NCI-H1092 treated with DMSO at 0.1 percent for 48 hours (cell line): ENCODE data around the gene KRTAP2-3.
"Not testable (repeated sequence)": the region's sequence is repeated elsewhere in the genome, so short reads cannot be mapped to it uniquely, and the experiment has no call there.

ENCODE experiments used
- DNase-seq: peaks from one replicate; lab custom pipeline; 2025; lab: John Stamatoyannopoulos, UW

Gene KRTAP2-3

DNA sequence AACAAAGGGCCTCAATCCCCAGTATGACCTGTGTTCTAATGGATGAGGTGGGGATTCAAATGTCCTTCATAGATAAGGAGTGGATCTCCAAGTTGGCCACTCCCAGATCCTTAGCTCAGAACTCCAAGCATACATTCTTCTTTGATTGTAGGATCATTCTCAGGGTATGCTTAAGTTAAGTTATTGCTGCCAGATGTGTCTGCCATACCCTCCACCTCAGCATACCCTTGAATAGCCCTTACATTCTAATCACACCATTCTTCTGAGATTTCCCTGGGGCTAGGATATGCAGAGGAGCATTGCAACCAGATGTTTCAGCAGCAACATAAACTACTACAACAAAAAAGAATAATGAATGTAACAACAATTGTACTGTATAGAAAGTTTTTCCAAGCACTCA, 7.4 kb upstream of the KRTAP2-3 start:
- no peak for DNase-seq

DNA sequence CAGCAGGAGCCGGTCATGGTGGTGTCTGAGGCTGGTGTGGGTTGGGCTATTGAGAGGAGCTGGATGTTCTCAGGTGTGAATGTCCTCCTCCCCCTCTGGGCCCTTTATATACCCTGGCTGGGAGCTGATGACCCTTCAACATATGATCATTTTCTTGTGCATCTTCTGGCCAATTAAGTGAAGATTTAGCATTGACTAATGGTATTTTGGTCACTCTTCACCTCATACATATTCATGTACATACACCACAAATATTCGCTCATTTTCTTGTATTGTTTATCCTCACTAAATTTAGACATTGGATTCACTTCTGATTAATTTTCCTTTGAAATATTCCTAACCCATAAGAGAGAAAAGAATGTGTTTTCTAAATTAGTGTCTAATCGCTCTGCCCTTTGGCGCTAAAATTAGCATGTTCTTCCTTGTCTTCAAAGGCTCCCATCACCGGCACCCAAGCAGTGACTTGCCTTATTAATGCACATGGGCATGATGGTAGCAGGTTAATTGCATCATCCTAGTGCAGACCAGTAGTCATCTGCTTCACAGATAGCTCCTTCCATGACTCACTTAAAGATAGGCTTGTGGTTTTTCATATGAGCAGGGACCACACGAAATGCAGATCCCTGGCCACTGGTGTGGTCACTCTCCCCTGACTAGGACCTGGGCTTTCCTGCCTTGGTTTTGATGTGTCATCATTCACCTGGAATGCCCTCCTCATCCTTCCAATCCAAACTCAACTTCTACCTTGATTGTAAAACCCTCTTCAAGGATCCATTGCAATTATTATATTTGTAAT, 6.1 kb upstream of the KRTAP2-3 start, which contains the start of gene KRTAP2-4:
TSS of gene KRTAP2-4 (minus strand) at position 51 of the 796 bp plus-strand sequence. CDS start at position 17, 34 bp downstream.
- DNase-seq: no peak

DNA sequence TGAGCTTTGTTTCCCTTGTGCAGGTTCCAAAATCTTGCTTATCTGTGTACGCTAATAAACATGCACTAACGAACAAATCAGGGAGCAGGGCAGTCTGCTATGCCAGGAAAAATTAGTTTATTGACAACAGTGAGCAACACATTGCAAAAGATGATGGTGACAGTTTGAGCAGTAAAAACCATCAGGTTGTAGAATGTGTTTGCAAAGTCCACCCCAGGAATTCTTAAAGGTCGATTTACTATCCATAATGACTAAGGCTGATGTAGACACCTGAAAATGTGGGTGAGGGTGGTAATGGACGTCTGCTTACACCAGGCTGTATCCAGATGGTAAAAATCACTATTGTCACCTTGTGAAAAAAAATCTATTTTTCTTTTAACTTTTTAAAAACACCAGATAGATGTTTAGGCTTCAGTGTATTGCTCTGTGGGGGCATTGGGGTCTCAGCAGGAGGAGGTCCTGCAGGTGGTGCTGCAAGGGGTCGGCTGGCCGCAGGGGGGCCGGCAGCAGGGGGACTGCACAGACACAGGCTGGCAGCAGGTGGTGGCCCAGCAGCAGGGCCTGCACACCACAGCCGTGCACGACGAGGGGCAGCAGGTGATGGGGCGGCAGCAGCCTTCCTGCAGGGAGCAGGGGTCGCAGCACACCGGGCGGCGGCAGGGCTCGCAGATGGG, 5.2 kb upstream of the KRTAP2-3 start:
- DNase-seq: not testable (repeated sequence)

DNA sequence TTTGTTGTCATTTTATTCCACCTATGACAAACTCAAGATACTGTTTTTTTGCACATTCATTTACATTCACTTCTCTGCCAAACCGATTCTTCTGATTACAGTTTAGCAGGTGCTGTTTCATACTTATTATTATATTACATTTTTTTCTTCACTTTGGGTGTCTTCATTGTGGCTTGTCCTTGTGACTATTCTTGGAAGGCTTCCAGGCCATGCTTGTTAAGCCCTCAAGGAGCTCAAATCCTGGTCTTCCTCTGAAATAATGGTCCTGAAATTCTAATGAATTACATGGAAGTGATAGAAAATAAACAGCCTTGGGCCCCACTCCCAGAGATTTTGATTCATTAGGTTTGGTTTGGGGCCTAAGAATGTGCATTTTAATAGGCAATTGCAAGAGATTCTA, 4.4 kb upstream of the KRTAP2-3 start:
- DNase-seq: no peak

DNA sequence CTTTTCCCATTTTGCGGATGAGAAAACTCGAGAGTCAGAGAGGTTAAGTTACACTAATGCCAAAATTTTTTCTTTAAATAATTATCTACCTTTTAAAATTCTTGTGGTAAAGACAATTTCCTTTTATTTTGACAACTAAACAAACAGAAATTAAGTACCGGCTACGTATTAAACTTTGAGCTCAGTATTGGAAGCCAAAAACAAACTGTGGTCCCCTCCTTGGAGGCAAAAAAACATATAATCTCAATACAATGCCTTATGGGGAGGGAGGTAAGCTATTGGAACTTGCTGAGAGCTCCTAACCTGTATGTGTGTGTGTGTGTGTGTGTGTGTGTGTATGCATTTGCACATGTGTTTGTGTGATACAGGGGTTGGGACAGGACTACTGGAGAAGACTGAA, 3.5 kb upstream of the KRTAP2-3 start:
- DNase-seq: no peak

DNA sequence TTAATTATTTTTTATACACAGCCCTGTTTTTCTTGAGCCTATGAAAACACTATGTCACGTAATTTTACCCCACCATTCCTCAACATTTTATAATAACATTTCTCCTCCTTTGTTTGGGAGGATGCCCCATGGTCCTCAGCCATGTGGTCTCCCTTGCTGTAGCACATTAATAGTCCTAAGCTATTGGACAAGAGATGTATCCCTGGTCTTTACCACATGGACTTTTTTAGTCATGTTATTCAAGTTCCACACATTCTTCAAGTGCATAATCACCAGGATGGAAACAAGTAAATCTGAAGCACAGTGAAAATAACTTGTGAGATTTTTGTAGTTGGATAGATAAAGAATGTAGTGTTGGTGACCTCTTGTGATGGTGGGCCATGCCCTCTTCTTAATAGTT, 2.0 kb upstream of the KRTAP2-3 start:
- DNase-seq: no peak

DNA sequence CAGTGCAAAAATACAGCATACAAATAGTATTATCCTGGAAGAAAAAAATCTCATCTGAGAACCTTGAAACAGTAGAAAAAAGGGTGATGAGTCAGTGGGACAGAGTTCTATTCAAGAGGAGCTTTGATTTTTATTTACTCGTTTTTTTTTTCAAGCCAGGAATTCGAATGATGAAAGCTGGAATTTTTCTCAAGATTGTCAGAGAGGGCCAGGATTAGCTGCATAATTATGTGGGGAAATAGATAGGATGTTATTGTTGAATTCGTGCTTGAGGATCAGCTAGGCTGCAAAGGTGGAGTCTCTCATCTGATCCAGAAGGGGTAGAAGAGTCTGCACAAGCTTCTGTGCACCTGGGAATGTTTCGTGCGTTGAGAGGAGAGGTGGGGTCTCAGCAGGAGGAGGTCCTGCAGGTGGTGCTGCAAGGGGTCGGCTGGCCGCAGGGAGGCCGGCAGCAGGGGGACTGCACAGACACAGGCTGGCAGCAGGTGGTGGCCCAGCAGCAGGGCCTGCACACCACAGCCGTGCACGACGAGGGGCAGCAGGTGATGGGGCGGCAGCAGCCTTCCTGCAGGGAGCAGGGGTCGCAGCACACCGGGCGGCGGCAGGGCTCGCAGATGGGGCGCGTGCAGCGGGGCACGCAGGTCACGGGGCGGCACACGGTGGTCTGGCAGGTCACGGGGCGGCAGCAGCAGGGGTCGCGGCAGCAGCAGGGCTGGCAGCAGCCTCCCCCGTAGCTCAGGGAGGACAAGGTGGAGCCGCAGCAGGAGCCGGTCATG, 450 bp downstream of the KRTAP2-3 start:
- not testable (repeated sequence) for DNase-seq

DNA sequence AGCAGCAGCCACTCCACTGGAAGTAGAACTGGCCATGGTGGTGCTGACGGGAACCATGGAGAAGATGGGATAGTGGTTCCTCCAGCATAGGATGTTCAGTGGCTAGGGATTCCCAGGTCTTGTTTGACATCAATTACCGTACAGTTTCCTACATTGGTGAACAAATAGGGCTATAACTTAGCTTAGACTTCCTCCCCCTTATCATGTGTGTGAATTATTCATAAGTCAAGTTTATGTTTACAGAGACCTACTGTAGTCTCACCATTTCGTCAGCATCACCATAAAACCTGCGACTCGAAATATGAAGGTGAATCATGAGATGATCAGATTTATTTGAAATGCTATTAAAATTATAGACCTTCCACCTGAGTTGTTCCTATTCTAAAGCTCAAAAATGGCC, 1.2 kb downstream of the KRTAP2-3 start:
- no peak for DNase-seq

DNA sequence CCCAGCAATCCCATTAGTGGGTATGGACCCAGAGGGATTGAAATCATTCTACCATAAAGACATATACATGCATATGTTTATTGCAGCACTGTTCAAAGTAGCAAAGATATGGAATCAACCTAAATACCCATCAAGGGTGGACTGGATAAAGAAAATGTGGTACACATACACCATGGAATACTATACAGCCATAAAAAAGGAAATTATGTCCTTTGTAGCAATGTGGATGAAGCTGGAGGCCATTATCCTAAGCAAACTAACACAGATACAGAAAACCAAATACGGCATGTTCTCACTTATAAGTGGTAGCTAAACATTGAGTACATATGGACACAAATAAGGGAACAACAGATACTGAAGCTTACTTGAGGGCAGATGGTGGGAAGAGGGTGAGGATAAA, 2.4 kb downstream of the KRTAP2-3 start:
- DNase-seq: no peak

DNA sequence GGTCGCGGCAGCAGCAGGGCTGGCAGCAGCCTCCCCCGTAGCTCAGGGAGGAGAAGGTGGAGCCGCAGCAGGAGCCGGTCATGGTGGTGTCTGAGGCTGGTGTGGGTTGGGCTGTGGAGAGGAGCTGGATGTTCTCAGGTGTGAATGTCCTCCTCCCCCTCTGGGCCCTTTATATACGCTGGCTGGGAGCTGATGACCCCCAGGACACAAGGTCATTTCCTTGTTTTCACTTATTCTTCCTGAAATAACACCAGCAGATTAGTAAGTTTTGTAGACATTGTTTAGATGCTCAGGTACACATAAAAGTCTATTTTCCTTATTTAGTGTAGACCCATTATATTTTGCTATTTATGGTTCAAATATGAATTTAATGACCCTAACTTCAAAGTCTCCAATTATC, 4.8 kb downstream of the KRTAP2-3 start, which contains the start of gene KRTAP2-2:
TSS of gene KRTAP2-2 (minus strand) at position 101 of the 400 bp plus-strand sequence. CDS start at position 82, 19 bp downstream.
- DNase-seq: not testable (repeated sequence)

DNA sequence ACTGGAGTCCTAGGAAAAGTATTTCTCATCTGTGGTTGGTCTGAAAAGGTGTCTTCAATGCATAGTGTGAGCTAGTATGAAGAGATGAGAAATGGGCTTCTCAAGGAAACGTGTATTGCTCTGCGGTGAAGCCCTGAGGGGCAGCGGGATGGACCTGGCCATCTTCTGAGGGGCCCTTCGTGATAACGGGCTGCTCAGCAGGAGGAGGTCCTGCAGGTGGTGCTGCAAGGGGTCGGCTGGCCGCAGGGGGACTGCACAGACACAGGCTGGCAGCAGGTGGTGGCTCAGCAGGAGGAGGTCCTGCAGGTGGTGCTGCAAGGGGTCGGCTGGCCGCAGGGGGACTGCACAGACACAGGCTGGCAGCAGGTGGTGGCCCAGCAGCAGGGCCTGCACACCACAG, 5.4 kb downstream of the KRTAP2-3 start:
- not testable (repeated sequence) for DNase-seq

DNA sequence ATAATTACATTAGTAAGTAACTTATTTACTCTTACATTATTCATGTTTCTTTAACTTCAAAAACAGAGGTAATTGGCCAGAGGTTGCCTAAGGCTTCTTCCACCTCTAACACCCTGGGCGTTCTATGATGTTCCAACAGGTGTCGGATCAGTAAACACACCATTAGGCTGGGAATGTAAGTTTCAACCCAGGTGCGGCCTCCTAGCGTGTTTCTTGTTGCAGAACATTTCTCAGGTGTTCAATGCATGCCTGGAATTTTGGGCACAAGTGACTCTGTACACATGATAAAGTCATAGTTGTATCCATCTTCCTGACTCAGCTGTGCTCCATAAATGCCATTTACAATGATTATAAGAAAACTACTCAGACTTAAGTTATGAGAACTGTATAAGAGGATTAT, 5.9 kb downstream of the KRTAP2-3 start:
- DNase-seq: no peak

DNA sequence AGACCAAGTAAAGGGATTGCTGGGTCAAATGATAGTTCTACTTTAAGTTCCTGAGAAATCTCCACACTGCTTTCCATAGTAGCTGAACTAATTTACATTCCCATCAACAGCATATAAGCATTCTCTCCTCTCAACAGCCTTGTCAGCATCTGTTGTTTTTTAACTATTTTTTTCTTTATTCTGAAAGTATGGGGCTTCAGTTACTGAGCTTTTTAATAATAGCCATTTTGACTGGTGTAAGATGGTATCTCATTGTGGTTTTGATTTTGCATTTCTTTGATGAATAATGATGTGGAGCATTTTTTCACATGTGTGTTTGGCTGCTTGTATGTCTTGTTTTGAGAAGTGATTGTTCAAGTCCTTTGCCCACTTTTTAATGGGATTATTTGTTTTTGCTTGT, 7.3 kb downstream of the KRTAP2-3 start:
- no peak for DNase-seq

DNA sequence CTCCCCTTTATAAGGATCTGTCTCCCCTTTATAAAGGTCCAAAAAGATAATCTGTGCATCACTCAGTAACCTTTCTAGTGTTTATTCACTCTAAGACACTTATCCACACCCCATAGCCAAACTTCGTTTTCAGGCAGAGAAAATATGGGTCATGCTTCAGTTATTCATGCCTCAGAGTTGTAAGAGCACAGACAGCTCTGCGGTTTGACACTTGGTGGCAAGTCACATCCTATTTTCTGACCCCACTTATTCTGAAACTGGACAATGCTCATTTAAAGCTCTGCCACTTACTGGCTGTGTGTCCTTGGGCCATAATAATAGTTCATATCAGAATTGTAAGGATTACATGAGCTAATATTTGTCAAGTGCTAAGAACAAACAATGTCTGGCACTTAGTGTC, 10.8 kb downstream of the KRTAP2-3 start:
- no peak for DNase-seq

DNA sequence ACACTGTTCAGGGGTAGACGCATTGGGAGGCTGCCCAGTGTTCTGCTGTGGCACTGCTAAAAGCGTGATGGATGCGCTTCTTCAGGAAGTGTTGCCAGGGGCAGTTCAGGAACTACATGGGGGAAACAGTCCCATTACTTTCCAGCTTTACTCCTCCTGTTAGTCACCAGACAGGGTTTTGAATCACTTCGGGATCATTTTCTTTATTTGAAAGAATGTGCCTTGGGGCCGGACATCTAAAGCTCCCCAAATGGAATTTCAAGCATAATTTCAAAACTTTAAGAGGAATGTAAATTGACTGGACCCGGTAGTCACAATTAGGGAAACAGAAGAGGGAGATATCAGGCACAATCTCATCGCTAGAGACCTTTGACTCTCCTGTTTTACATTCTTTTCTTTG, 11.5 kb downstream of the KRTAP2-3 start:
- DNase-seq: no peak

DNA sequence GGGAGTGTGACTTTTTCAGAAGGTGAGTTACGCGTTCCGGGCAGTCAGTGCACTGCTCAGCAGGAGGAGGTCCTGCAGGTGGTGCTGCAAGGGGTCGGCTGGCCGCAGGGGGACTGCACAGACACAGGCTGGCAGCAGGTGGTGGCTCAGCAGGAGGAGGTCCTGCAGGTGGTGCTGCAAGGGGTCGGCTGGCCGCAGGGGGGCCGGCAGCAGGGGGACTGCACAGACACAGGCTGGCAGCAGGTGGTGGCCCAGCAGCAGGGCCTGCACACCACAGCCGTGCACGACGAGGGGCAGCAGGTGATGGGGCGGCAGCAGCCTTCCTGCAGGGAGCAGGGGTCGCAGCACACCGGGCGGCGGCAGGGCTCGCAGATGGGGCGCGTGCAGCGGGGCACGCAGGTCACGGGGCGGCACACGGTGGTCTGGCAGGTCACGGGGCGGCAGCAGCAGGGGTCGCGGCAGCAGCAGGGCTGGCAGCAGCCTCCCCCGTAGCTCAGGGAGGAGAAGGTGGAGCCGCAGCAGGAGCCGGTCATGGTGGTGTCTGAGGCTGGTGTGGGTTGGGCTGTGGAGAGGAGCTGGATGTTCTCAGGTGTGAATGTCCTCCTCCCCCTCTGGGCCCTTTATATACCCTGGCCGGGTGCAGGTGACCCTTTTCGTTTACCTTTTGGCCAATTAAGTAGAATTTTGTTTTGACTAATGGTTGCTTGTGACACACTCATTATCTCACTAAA, 13.0 kb downstream of the KRTAP2-3 start, which contains the start of gene KRTAP2-1:
TSS of gene KRTAP2-1 (minus strand) at position 582 of the 731 bp plus-strand sequence. CDS start at position 533, 49 bp downstream.
- not testable (repeated sequence) for DNase-seq

DNA sequence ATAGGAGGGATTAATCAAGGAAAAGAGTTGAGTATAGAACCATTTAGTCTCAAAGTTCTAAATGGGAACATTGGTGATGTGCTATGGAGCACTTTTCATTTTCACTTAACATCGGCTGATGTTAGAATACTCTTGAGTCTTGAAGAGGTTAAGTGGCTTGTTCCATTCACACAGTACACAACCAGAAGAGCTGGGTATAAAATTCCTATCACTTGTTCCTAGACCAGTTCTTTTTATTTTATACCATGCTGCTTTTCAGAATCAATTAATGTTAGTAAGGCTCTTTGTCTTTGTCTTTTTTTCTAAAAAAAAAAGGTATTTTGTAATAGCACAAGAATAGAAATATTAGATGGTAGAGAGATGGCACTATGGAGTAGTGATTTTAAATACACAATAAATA, 17.0 kb downstream of the KRTAP2-3 start:
- DNase-seq: no peak

DNA sequence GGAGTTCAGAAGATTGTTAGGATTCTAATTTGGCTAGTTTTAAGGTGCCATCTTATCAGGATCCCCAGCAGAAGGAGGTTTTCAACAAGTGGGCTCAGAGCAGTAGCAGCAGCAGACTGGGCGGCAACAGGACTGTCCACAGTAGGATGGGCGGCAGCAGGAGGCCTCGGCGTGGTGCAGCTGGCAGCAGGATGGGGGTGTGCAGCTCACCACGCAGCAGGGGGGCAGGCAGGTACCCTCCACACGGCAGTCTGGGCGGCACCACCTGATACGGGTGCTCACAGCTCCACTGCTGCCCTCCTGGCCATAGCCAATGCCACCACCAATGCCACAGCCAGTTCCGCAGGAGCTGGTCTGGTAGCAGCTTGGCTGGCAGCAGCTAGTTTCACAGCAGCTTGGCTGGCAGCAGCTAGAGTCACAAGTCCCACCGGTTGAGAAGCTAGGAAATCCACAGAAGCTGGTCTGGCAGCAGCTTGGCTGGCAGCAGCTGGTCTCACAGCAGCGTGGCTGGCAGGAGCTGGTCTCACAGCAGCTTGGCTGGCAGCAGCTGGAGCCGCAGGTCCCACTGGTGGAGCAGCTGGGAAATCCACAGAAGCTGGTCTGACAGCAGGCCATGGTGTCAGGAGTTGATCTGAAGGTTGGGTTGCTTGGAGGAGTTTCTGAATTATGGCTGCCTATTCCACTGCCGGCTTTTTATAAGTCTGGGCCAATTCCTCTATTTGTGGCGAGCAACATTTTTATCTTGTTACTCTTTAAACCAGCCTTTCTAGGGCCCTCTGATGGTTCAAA, 18.9 kb downstream of the KRTAP2-3 start, which contains the start of gene KRTAP1-1:
TSS of gene KRTAP1-1 (minus strand) at position 668 of the 789 bp plus-strand sequence. CDS start at position 615, 53 bp downstream.
- DNase-seq: not testable (repeated sequence)

DNA sequence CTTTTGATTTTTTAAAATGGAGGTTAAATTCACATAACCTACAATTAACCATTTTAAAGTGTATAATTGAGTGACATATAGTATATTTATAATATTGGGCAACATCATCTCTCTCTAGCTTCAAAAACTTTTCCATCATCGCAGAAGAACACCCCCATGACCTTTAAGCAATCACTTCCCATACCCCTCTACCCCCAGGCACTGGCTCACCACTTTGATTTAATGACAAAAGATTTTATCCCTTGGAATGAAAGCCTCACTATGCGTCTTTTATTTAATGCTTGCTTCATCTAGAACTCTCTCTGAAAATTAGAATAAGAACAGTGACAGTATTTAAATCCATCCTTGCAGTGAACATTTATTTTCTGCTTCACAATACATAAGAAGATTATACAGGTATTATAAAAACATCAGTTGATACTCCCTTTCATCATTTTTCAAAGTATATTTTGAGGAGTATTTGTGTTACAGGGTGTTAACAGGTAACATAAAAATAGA, 22.0 kb downstream of the KRTAP2-3 start:
- DNase-seq: no peak

DNA sequence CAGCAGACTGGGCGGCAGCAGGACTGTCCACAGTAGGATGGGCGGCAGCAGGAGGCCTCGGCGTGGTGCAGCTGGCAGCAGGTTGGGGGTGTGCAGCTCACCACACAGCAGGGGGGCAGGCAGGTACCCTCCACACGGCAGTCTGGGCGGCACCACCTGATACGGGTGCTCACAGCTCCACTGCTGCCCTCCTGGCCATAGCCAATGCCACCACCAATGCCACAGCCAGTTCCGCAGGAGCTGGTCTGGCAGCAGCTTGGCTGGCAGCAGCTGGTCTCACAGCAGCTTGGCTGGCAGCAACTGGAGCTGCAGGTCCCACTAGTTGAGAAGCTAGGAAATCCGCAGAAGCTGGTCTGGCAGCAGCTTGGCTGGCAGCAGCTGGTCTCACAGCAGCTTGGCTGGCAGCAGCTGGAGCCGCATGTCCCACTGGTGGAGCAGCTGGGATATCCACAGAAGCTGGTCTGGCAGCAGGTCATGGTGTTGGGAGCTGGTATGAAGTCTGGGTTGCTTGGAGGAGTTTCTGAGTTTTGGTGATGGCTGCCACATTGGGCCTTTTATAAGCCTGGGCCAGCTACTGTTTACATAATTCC, 25.5 kb downstream of the KRTAP2-3 start, which contains the start of gene KRTAP1-3:
TSS of gene KRTAP1-3 (minus strand) at position 529 of the 590 bp plus-strand sequence. CDS start at position 476, 53 bp downstream.
- DNase-seq: not testable (repeated sequence)
